Fibroblast of villous mesenchyme (primary cell): Measurements from ENCODE around the gene FAAH. TPM values are rescaled to one million over a fixed set of nuclear protein-coding genes. Genes with fewer than 3 reads are reported as not detected.

Source experiments
- DNase-seq: peaks from one replicate; pipeline ENCODE4 v3.0.0-alpha.2; 2010; ENCODE audit warnings: low read depth
- H3K4me3 ChIP-seq: 2 replicates; pipeline ENCODE4 v1.5.1; 2011; ENCODE audit warnings: low read depth, mild to moderate bottlenecking, low read length
- total RNA-seq: library from RNA; depleted of rRNA; stranded (reverse); fragments of >200 nt; gene quantifications from 2 replicates; pipeline ENCODE4 v1.2.3, GENCODE V29; 2012
- TF ChIP-seq, protein P1 (sequence below): IDR thresholded peaks from 2 replicates; pipeline ENCODE4 v1.5.1; 2012; ENCODE audit warnings: low read depth, mild to moderate bottlenecking, low read length; ENCODE audit not compliant: insufficient read depth

FAAH gene
- total RNA-seq, 1 donor: 0.86 TPM

GRCh38 chr1:46448109-46448911 is 54.2 kb downstream of the FAAH start:
- no peak overlapping the region for H3K4me3 ChIP-seq
- TF ChIP-seq, protein P1, sequence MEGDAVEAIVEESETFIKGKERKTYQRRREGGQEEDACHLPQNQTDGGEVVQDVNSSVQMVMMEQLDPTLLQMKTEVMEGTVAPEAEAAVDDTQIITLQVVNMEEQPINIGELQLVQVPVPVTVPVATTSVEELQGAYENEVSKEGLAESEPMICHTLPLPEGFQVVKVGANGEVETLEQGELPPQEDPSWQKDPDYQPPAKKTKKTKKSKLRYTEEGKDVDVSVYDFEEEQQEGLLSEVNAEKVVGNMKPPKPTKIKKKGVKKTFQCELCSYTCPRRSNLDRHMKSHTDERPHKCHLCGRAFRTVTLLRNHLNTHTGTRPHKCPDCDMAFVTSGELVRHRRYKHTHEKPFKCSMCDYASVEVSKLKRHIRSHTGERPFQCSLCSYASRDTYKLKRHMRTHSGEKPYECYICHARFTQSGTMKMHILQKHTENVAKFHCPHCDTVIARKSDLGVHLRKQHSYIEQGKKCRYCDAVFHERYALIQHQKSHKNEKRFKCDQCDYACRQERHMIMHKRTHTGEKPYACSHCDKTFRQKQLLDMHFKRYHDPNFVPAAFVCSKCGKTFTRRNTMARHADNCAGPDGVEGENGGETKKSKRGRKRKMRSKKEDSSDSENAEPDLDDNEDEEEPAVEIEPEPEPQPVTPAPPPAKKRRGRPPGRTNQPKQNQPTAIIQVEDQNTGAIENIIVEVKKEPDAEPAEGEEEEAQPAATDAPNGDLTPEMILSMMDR: no peak
- DNase-seq: no peak

DNA sequence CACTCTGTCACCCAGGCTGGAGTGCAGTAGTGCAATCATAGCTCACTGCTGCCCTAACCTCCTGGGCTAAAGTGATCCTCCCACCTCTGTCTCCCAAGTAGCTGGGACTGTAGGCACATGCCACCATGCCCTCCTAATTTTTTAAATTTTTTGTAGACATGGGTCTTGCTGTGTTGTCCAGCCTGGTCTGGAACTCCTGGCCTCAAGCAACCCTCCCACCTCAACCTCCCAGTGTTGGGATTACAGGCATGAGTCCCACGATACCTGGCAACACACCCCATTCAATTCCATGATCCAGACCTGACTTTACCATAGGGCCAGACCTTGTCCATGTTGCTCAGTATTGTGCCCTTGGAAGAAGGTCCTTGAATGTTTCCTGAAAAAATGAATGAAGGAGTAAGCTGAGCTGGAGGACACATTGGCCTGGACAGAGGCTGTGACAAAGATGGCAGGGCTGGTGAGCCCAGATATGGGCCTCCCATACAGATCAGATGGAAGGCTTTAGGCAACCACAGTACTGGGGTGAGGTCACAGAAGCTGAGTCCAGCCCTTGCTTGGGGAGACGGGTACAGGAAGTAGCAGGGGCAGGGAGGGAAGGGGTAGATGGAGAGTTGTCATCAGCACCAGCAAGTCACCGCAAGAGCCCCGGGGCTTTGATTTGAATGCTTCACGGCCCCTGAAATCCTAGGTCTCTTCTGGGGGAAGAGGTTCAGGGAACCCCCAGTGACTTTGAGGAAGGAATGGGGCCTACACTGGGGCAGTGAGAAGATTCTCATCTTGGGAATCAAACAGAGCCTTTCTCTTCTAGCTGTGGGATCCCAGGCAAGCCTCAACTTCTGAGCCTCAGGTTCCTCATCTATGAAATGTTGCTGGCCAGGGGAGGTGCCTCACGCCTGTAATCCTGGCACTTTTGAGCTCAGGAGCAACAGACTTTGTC is 55.4 kb downstream of the FAAH start:
- TF ChIP-seq, protein P1: no peak
- DNase-seq: no peak

DNA sequence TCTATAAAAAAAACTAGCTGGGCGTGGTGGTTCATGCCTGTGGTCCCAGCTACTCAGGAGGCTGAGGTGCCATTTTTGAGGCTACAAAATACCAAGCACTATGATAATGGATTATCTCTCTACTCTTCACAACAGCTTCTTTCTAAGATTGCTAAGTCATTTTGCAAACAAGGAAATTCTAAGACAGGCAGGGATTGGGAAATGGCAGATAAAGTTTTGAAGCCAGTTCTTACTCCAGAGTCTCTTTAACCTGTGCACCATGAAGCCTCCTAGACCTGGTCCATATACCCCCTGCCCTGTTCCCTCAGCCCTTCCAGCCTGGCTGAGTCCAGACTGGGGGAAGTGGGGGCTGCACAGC is 56.0 kb downstream of the FAAH start:
- TF ChIP-seq, protein P1: no peak
- H3K4me3 ChIP-seq: no peak overlapping the region
- DNase-seq: no peak

More for the DNA sequence above, 55.4 kb downstream of the FAAH start:
- no peak overlapping the region for H3K4me3 ChIP-seq

DNA sequence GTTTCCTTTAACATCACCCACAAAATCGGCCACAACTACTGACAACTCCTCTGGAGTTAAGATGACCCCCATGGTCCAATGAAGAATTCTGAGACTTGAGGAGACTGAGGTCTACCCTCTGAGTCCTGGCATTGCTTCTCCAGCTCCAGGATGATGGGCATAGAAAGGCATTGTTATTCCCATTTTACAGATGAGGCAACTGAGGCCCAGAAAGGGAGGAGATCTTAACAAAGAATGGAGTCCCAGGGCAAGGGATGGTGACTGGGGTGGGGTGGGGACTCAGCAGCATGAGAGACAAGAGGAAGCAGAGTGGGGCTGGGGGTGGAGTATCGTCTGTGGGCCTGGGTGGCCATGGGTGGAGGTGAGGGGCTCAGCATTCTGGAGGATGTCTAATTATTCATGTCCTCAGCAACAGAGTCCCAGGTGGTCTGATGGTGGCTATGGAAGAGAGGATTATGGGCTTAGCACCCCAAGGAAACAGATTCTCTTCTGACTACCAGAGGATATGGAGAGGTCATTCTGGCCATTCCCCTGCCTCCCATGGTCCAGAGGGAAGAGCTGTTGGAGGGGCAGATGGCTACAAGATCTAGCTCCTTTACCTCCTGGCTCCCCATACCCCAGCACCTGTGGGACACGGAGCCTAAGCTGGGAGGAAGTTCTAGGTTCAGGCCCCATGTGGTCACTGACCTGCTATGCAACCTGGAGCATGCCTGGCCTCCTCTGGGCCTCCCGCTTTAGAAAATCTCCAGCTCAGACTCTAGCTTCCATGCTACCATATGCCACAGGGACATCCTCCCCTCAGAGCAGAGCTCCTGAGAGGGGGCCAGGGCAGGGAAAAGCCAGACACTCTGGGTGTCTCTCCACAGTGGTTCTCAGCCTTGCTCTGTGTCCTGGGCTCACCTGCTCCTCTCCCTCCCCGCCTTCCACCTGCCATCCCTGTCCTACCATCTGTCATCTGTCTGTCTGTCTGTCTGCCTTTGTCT is 58.1 kb downstream of the FAAH start:
- H3K4me3 ChIP-seq: no peak overlapping the region
- DNase-seq: no peak
- TF ChIP-seq, protein P1: no peak

GRCh38 chr1:46452931-46453325 is 58.8 kb downstream of the FAAH start:
- DNase-seq: no peak
- TF ChIP-seq, protein P1: no peak
- H3K4me3 ChIP-seq: no peak overlapping the region

DNA sequence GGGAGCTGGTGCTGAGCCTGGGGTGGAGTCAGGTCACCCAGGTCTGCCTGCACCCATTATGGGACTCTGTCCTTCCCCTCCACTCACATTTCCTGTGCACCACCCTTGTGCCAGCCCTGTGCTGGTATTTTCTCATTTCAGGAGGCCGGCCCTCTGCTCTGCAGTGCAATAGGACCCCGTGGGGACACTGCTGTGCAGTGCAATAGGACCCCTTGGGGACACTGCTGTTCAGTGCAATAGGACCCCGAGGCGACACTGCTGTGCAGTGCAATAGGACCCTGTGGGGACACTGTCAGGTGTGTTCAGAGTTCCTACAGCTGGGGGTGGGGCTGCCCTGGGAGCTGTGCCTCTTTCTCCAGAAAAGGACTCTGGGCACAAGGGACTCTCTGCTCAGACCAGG is 59.3 kb downstream of the FAAH start:
- no peak for DNase-seq
- H3K4me3 ChIP-seq: no peak overlapping the region
- TF ChIP-seq, protein P1: no peak
